ENCODE data around the gene PGK2. TPM values are rescaled to one million over a fixed set of nuclear protein-coding genes. Genes with fewer than 3 reads are reported as not detected.

Gene PGK2
- total RNA-seq, 1 donor from 2014 or later: not detected

GRCh38 chr6:49766762-49767161 lies 20.3 kb downstream of the PGK2 start:
- TF ChIP-seq, protein P1, sequence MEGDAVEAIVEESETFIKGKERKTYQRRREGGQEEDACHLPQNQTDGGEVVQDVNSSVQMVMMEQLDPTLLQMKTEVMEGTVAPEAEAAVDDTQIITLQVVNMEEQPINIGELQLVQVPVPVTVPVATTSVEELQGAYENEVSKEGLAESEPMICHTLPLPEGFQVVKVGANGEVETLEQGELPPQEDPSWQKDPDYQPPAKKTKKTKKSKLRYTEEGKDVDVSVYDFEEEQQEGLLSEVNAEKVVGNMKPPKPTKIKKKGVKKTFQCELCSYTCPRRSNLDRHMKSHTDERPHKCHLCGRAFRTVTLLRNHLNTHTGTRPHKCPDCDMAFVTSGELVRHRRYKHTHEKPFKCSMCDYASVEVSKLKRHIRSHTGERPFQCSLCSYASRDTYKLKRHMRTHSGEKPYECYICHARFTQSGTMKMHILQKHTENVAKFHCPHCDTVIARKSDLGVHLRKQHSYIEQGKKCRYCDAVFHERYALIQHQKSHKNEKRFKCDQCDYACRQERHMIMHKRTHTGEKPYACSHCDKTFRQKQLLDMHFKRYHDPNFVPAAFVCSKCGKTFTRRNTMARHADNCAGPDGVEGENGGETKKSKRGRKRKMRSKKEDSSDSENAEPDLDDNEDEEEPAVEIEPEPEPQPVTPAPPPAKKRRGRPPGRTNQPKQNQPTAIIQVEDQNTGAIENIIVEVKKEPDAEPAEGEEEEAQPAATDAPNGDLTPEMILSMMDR (IDR thresholded peaks at IDR 0.05; ENCODE audit: insufficient read depth, low read length, poor library complexity, severe bottlenecking): no peak
- Histone ChIP-seq H3K4me3 (ENCODE audit: low read depth, low read length) (no peak overlapping the region), H3K27me3 (ENCODE audit: control insufficient read depth, insufficient read depth, low read length) (no peaks in the 10 kb centered on the region), H3K36me3 (ENCODE audit: control insufficient read depth, insufficient read depth, low read length) (no peaks in the 10 kb centered on the region)
- DNase-seq (ENCODE audit: low read depth): no peak

DNA sequence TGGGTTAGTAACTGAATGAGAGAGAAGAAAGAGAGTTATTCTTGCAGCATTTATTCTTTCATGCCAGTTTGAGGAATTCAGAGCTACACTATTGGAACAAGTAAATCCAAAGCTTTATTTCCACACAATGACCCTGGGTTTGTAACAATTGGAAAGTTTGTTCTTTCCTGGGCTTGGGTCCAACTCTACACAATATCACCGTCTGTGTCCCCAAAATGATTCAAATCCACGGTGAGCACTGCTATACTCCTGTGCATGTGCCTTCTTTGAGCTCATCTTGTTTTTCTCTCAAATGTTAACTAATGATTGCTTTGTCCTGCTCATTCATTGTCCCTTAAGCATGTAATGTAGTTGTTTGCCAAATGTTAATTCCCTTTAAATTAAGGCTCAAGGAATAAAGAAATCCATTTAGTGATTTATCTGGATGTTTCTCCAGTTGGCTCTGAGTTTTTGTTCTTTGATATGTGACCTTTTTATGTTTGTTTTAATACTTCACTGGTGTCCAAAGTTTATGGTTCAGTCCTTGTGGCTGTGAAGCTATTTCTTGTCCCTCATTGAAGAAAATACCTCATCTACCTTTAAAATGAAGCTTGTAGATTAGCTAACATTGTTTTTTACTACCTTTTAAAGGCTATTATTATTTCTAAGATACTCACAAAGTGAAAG lies 22.4 kb downstream of the PGK2 start:
- Histone ChIP-seq H3K4me3 (ENCODE audit: low read depth, low read length) (no peak overlapping the region), H3K36me3 (ENCODE audit: control insufficient read depth, insufficient read depth, low read length) (no peaks in the 10 kb centered on the region), H3K27me3 (ENCODE audit: control insufficient read depth, insufficient read depth, low read length) (no peaks in the 10 kb centered on the region)
- no peak for DNase-seq (ENCODE audit: low read depth)
- TF ChIP-seq, protein P1 (IDR thresholded peaks at IDR 0.05; ENCODE audit: insufficient read depth, low read length, poor library complexity, severe bottlenecking): no peak

GRCh38 chr6:49744259-49744658 lies 42.8 kb downstream of the PGK2 start, which contains the start of gene CRISP3:
Gene CRISP3 (minus strand): TSS chr6:49744388. CDS start chr6:49744367, 21 bp downstream.
- H3K4me3 ChIP-seq (ENCODE audit: low read depth, low read length): no peak within 1 kb of the TSS
- no peaks in the 10 kb centered on the region for H3K36me3 ChIP-seq (ENCODE audit: control insufficient read depth, insufficient read depth, low read length)
- no peaks in the 10 kb centered on the region for H3K27me3 ChIP-seq (ENCODE audit: control insufficient read depth, insufficient read depth, low read length)
- no peak for DNase-seq (ENCODE audit: low read depth)
- TF ChIP-seq, protein P1 (IDR thresholded peaks at IDR 0.05; ENCODE audit: insufficient read depth, low read length, poor library complexity, severe bottlenecking): no peak

DNA sequence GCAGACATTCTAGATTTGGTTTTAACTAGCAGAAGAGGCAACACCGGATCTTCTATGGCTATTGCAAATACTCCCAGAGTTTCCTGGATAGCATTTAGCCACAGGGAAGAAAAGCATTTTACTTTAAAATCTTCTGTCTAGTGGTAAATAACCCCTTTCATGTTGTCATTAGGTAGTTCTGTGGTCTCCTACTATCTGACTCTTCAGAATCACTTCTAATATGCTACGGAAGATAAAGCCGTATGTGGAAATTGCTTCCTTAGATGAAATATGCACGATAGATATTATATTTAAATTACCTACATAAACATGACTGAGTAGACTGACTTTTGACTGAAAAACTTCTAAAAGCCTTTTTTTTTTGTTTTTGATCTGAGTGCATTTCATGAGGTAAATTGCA lies 43.7 kb downstream of the PGK2 start:
- no peak for DNase-seq (ENCODE audit: low read depth)
- H3K4me3 ChIP-seq (ENCODE audit: low read depth, low read length): no peak overlapping the region
- H3K27me3 ChIP-seq (ENCODE audit: control insufficient read depth, insufficient read depth, low read length): no peaks in the 10 kb centered on the region
- TF ChIP-seq, protein P1 (IDR thresholded peaks at IDR 0.05; ENCODE audit: insufficient read depth, low read length, poor library complexity, severe bottlenecking): no peak
- no peaks in the 10 kb centered on the region for H3K36me3 ChIP-seq (ENCODE audit: control insufficient read depth, insufficient read depth, low read length)

DNA sequence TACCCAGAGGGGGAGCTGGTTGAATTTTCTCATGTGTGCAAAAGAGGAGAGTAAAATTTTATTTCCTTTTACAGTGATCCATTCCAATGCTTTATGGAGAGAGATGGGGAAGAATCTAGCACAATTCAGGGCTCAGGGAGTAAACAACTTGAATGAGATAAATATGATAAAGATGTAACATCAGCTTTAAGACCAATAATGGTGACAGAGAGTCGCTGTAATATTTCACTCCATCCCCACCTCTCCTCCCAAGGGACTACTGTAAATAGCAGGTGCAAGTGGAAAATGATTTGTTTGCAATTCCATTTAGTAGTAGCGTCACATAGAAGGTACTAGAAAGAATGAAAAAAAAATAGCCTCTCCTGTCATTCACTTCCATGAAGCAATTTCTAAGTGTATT lies 47.7 kb downstream of the PGK2 start:
- Histone ChIP-seq H3K36me3 (ENCODE audit: control insufficient read depth, insufficient read depth, low read length) (no peaks in the 10 kb centered on the region), H3K4me3 (ENCODE audit: low read depth, low read length) (no peak overlapping the region), H3K27me3 (ENCODE audit: control insufficient read depth, insufficient read depth, low read length) (no peaks in the 10 kb centered on the region)
- no peak for DNase-seq (ENCODE audit: low read depth)
- TF ChIP-seq, protein P1 (IDR thresholded peaks at IDR 0.05; ENCODE audit: insufficient read depth, low read length, poor library complexity, severe bottlenecking): no peak

DNA sequence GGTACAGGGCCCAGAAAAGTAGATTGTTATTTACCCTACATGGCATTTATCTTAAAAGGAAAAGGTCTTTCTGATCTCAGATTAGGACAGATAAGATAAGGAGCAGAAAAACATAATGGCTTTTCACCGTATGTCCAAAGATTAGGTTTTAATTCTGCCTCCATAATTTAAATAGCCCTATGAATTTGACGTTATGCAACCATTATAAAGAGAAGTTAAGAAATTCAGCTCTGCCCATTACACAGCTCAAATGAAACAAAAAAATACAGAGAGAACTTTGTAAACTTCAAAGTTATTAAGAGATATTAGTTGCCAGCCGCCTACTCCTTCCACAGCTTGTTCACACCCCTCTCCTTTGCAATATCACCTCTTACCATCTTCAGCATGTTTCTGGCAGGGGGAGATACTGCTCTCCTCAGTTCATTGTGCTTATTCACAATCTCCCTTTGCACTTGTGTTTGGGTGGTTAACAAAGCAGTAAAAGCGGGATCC lies 51.0 kb downstream of the PGK2 start:
- Histone ChIP-seq H3K4me3 (ENCODE audit: low read depth, low read length) (no peak overlapping the region), H3K27me3 (ENCODE audit: control insufficient read depth, insufficient read depth, low read length) (no peaks in the 10 kb centered on the region), H3K36me3 (ENCODE audit: control insufficient read depth, insufficient read depth, low read length) (no peaks in the 10 kb centered on the region)
- TF ChIP-seq, protein P1 (IDR thresholded peaks at IDR 0.05; ENCODE audit: insufficient read depth, low read length, poor library complexity, severe bottlenecking): no peak
- DNase-seq (ENCODE audit: low read depth): no peak
